NOMO-1 treated with DMSO at 0.1 percent for 48 hours (cell line): ENCODE results near the gene IDI2.

Experiments used
- DNase-seq: peaks from one replicate; lab custom pipeline; 2025; ENCODE audit not compliant: unreplicated experiment; lab: John Stamatoyannopoulos, UW

IDI2 gene

DNA sequence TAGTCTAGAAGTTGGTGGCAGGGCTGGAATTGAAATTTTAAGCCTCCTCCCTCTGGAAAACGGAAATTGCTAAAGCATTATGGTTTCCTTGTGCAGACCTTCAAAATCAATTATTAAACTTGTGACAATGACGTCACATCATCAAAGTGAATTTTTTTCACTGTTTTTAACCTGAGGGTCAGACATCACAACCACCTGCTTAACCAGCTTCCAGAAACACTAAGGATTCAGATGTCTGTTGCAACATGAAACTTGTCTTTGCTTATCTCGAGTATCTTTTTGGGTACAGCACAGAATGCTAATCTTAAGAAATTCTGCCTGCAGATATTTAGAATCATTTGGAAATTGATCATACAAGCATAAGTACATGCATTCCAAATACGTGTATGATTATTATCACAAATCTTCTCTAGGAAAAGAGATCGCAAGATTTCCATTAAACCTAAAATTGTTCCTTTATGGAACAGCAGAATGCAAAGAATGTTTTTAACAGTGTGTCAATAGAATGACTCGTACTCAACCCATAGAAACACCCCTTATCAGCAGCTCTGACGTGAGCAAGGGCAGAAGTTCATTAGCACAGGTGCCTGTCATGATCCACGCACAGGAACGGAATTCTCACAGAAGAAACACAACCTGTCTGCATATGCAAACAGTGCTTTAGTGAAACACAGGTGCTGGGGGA, 41.5 kb downstream of the IDI2 start:
- DNase-seq = no peak

DNA sequence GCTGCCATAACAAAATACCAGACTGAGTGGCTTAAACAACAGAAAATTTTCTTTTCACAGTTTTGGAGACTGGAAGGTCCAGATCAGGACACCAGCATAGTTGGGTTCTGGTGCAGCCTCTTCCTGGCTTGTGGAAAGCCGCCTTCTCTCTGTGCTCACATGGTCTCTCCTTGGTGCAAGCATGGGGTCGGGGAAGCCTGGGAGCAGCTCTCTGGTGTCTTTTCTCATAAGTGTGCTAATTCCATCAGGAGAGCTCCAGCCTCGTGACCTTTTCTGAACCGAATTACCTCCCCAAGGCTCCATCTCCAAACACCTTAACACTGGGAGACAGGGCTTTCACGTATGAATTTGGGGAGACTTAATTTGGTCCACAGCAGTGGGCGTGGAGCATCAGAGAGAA, 42.3 kb downstream of the IDI2 start:
- DNase-seq = no peak

DNA sequence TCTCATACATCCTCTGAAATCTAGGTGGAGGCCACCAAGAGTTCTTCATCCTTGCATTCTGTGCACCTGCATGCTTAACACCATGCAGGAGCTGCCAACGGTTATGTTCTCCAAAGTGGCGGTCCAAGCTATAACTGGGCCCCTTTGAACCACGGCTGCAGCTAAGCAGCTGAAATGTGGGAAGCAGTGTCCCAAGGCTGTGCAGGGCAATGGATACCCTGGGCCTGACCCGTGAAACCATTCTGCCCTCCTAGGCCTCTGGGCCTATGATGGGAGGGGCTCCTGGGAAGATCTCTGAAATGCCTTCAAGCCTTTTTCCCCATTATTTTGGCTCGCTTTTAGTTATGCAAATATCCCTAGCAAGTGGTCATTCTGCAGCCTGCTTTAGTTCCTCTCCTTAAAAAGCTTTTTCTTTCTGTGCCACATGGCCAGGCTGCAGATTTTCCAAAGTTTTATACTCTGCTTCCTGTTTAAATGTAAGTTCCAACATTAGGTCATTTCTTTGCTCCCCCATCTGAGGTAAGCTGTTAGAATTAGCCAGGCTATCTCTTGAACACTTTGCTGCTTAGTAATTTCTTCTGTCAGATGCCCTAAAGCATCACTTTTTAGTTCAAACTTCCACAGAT, 45.1 kb downstream of the IDI2 start:
- DNase-seq = no peak

DNA sequence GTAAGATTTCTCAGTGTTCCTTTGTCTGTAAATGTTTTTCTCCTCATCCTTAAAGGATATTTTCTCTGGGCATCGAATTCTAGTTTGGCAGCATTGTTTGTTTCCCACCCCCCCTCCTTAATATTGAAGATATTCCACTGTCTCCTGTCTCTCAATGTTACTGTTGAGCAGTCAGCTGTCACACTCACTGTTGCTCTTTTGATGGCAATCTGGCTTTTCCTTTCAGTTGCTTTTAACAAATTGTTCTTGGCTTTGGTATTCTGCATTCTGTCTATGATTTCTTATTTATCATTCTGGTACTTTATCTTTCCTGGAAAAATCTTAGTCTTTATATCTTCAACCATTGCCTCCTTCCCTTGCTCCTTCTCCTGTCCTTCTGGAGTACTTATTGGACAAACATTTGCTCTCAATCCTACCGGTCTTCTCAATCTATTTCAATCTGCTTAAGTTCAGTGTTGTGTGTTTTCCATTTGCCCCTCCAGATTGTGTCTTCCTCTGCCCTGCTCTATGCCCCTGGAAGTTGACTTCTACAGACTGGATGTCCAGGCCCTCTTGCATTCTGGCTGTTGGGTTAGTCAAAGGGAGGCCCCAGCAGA, 46.7 kb downstream of the IDI2 start:
- DNase-seq = no peak

DNA sequence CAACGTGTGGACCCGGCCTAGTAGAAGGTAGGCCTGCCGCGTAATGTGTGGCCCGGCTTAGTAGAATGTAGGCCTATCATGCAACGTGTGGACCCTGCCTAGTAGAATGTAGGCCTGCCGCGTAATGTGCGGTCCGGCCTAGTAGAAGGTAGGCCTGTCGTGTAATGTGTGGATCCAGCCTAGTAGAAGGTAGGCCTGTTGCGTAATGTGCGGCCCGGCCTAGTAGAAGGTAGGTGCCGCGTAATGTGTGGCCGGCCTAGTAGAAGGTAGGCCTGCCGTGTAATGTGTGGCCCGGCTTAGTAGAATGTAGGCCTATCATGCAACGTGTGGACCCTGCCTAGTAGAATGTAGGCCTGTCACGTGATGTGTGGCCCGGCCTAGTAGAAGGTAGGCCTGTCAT, 49.3 kb downstream of the IDI2 start:
- no peak for DNase-seq

DNA sequence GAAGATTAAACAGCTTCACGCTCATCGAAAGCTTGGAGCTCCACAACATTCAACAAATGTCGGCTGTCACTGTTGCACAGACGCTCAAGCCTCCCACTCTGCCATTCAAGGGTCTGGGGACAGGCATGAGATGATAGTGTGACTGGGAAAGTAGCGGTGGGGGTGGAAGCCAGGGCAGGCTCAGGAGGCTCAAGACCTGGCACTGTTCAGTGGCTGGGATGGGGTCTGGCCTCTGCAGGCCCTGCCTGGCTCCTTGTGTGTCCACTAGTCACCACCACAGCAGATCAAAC, 50.9 kb downstream of the IDI2 start:
- no peak for DNase-seq

DNA sequence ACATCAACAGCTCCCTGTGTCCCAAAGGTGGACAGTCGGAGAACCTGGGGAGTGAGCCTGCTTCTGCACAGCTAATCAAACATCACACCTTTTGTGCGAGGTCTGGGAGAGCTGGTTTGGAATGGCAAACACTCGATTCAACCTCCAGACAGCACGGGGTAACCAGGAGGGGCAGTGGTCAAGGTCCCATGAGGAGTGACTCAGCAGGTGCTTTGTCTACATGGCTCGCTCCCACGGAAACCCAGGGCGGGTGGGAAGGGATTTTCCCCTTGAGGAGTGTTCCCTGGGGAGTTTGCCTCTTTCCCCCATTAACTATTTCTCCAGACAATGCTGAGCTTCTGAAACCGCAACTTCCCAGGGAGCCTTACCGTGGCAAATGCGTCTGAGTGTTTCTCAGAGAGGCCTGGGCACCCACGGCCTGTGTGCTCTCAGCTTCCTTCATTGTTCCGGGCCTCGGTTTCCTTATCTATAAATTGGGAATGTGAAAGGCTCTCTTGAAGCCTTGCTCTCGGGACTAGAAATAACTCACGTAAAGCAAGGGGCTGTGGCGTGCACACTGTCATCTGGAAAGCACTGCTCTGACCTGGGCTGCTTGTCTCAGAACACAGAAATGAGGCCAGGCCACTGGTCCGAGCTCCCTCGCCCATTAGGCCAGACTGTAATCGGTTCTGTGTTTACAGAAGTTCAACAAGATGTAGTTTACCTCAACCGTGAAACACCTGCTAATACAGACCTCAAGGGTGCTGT, 51.4 kb downstream of the IDI2 start:
- DNase-seq = no peak

DNA sequence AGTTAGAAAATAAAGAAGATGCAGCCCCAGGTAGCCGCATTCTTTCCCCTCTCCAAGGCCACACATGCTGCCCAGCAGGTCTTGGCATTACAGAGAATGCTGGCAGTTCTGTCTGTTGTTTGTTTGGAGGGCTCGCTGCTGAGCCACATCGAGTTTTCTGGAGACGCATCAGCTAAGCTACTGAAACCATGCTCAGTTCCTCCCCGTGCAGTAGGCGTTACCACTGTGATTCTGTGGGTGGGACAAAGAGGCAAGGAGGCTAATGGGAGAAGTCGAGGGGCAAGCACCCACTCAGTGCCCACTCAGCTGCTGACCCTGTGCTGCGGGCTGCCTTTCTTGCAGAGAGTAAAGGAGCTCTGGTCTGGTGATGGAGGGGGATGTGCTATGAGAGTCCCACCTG, 52.9 kb downstream of the IDI2 start:
- no peak for DNase-seq

DNA sequence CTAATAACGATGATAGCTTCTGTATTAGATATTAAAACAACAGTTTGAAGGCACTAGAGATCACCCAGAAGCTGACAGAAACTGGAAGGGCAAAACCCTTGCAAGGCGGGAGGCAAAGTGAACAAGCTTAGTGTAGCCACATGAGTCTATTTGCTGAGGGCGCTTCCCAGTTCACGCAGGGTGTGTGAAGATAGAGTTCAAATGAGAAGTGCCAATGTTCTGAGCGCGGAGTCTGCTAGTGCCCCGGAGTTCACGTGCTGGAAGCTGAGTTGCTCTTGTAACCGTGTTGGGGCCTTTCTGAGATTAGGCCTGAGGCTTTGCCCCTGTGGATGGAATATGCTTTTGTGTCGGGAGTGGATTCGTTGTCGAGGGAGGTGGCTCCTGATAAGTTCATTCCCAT, 54.0 kb downstream of the IDI2 start:
- no peak for DNase-seq

DNA sequence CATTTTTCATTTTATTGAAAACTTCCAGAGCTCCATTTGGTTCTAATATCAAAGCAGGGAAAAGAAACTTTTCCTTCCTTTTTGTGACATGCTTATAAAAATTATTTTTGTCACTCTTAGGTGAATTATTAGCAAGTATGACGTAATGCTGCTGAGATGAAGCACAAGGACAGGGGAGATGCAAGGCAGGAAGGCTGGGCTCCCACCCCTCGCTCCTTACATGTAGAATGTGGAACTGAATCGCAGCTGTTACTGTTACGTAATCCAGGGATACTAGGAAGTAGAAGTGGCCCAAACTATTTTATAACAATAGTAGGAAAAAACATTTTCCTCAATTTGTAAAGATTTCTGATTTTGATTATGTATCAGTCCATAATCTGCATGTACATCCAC, 54.5 kb downstream of the IDI2 start:
- DNase-seq = peak; percentile 18

DNA sequence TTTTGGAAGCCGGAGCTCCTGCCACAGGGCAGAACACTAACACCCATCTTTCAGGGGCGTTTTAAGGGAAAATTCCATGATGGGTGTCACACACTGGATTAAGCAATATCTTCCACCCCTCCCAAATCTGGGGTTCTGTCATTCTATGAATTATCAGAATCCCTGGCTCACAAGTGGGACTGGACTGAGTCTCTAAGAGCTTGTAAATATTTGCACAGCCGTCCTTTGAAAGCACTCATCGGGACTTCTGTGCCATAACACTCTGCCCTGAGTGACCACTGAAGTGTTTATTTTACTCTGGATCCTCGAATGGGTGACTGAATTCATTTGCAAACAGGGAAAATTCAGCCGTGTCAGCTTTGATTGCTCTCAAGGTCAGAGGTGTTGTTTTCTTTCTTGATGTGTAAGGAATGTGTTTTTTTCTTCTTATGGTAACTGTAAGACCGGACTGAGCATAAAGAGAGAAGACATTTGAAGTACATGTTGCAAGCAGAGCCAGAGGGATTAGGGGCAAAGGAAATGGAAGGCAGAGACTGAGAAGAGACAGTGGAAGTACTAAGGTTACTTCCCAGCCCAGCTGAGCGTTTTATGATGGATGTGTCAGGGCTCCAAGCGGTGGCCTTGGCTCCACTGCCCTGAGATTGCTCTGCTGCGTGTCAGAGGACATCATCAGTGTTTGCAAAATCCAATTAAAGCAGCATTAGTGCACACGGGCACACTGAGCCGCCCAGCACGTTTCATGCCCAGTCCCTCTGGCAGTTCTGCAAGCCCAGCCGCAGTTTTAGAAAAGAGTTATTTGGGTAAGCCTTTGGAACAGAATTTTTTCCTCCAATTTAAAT, 55.1 kb downstream of the IDI2 start:
- DNase-seq = no peak

DNA sequence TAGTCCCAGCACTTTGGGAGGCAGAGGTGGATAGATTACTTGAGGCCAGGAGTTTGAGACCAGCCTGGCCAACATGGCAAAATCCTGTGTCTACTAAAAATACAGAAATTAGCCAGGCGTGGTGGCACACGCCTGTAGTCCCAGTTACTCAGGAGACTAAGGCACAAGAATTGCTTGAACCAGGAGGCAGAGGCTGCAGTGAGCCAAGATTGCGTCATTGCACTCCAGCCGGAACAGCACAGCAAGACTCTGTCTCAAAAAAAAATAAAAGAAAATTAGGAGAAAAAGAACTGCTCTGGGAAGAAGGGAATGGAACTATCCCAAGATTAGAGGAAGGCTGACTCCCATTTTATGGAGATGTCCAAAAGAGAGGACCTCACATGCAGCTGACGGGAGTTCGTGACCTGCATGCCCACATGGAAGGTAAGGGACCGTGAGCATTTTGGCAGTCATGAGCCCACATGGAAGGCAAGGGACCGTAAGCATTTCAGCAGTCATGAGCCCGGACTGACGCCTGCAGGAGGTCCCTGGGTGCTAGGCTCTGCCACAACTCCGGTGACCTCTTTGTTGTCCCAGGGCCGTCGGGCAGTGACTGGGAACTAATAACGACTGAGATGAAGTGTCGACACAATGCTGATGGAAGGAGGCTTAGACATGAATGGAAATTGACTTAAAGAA, 56.0 kb downstream of the IDI2 start:
- no peak for DNase-seq
